MM.1S (cell line): ENCODE data around the gene STK32B.

ENCODE experiments used
- DNase-seq: peaks from one replicate; pipeline ENCODE4 v3.0.0-alpha.2; 2015
- H2AFZ ChIP-seq: fragments of 300-600 bp; sonication (generic); 2 replicates; pipeline ENCODE4 v1.6.0; 2016; ENCODE audit warnings: antibody characterized with exemption, low read length
- H3F3A ChIP-seq: fragments of 300-600 bp; sonication (generic); 2 replicates; pipeline ENCODE4 v1.6.1; 2016; ENCODE audit warnings: mild to moderate bottlenecking, antibody characterized with exemption, low read length, moderate library complexity, mixed read lengths; ENCODE audit not compliant: insufficient read depth
- H3K27ac ChIP-seq: fragments of 300-600 bp; sonication (generic); 2 replicates; pipeline ENCODE4 v1.5.1; 2016; ENCODE audit warnings: mild to moderate bottlenecking, low read length
- H3K27me3 ChIP-seq: fragments of 300-600 bp; sonication (generic); replicated peaks from 2 replicates; pipeline ENCODE4 v1.6.0; 2016; ENCODE audit warnings: low read length; ENCODE audit not compliant: insufficient read depth
- H3K36me3 ChIP-seq: fragments of 300-600 bp; sonication (generic); replicated peaks from 2 replicates; pipeline ENCODE4 v1.6.1; 2016; ENCODE audit warnings: mild to moderate bottlenecking, low read length, mixed read lengths; ENCODE audit not compliant: insufficient read depth
- H3K4me1 ChIP-seq: fragments of 300-600 bp; sonication (generic); 2 replicates; pipeline ENCODE4 v1.6.1; 2016; ENCODE audit warnings: low read length, mixed read lengths
- H3K4me2 ChIP-seq: fragments of 300-600 bp; sonication (generic); 2 replicates; pipeline ENCODE4 v1.6.0; 2016; ENCODE audit warnings: low read depth, low read length
- H3K4me3 ChIP-seq: fragments of 300-600 bp; sonication (generic); 2 replicates; pipeline ENCODE4 v1.5.1; 2016; ENCODE audit warnings: low read length, mixed read lengths
- H3K79me2 ChIP-seq: fragments of 300-600 bp; sonication (generic); 2 replicates; pipeline ENCODE4 v1.6.1; 2016; ENCODE audit warnings: mixed run types, low read length, mixed read lengths
- H3K9ac ChIP-seq: fragments of 300-600 bp; sonication (generic); 2 replicates; pipeline ENCODE4 v1.6.1; 2016; ENCODE audit warnings: low read length, mixed read lengths
- H3K9me2 ChIP-seq: fragments of 300-600 bp; sonication (generic); replicated peaks from 2 replicates; pipeline ENCODE4 v1.6.1; 2016; ENCODE audit warnings: mild to moderate bottlenecking, low read length, mixed read lengths; ENCODE audit not compliant: insufficient read depth
- H3K9me3 ChIP-seq: fragments of 300-600 bp; sonication (generic); replicated peaks from 2 replicates; pipeline ENCODE4 v1.6.1; 2016; ENCODE audit warnings: mild to moderate bottlenecking, low read length, mixed read lengths; ENCODE audit not compliant: insufficient read depth
- H4K20me1 ChIP-seq: fragments of 300-600 bp; sonication (generic); 2 replicates; pipeline ENCODE4 v1.6.1; 2016; ENCODE audit warnings: mild to moderate bottlenecking, low read length, moderate library complexity, mixed read lengths; ENCODE audit not compliant: insufficient read depth
- EZH2 ChIP-seq: fragments of 300-600 bp; sonication (generic); optimal IDR thresholded peaks from 2 replicates; pipeline ENCODE3; 2017; ENCODE audit warnings: low read depth, mild to moderate bottlenecking, antibody characterized with exemption, low read length, mixed read lengths
- EZH2phosphoT487 ChIP-seq: fragments of 300-600 bp; sonication (generic); IDR thresholded peaks from 2 replicates; pipeline ENCODE4 v1.6.1; 2018; ENCODE audit warnings: antibody characterized with exemption, low read length
- TF ChIP-seq, protein P1 (sequence below): fragments of 300-600 bp; sonication (generic); IDR thresholded peaks from 2 replicates; pipeline ENCODE4 v1.5.1; 2016; ENCODE audit warnings: antibody characterized with exemption, low read length, mixed read lengths

Gene STK32B

DNA sequence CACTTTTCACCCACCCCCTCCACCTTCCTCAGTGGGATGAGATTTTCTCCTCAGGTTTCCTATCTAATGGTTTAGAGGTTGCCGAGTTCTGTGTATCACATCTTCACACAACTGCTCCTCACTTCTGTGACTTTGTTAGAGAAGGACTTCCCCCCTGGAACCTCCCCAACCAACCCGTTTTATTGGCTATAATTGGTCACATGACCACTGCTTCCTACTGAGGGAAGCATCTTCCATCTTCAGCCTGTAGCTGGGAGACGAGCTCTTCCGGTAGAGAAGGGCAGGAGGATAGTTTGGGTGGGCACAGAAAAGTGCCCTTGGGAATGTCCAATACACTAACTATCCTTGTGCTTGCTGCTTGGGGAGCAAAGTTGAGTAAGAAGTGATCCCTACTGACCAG is 90.5 kb downstream of the STK32B start:
- Histone ChIP-seq H4K20me1 (no peaks in the 10 kb centered on the region), H3K9me2 (no peaks in the 10 kb centered on the region), H3F3A (no peaks in the 10 kb centered on the region), H2AFZ (no peak overlapping the region), H3K4me3 (no peak overlapping the region), H3K36me3 (no peaks in the 10 kb centered on the region), H3K9me3 (no peaks in the 10 kb centered on the region), H3K4me2 (no peak overlapping the region), H3K4me1 (no peaks in the 10 kb centered on the region), H3K9ac (no peak overlapping the region), H3K79me2 (no peaks in the 10 kb centered on the region), H3K27me3 (no peaks in the 10 kb centered on the region), H3K27ac (no peak overlapping the region)
- no peak for DNase-seq
- TF ChIP-seq EZH2phosphoT487 (no peak), EZH2 (no peak)
- TF ChIP-seq, protein P1, sequence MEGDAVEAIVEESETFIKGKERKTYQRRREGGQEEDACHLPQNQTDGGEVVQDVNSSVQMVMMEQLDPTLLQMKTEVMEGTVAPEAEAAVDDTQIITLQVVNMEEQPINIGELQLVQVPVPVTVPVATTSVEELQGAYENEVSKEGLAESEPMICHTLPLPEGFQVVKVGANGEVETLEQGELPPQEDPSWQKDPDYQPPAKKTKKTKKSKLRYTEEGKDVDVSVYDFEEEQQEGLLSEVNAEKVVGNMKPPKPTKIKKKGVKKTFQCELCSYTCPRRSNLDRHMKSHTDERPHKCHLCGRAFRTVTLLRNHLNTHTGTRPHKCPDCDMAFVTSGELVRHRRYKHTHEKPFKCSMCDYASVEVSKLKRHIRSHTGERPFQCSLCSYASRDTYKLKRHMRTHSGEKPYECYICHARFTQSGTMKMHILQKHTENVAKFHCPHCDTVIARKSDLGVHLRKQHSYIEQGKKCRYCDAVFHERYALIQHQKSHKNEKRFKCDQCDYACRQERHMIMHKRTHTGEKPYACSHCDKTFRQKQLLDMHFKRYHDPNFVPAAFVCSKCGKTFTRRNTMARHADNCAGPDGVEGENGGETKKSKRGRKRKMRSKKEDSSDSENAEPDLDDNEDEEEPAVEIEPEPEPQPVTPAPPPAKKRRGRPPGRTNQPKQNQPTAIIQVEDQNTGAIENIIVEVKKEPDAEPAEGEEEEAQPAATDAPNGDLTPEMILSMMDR = no peak

DNA sequence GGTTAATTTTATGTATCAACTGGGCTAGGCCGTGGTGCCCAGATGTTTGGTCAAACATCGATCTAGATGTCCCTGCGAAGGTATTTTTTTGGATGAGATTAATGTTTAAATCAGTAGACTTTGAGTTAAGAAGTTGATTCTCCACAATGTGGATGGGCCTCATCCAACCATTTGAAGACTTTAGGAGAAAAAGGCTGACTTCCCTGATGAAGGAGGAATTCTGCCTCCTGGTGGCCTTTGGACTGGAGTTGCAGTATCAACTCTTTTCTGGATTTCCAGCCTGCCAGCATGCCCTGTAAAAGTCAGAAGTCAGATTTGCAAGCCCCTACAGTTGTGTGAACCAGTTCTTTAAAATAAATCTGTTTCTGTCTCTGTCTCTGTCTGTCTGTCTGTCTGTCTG is 91.4 kb downstream of the STK32B start:
- H2AFZ ChIP-seq = no peak overlapping the region
- no peak overlapping the region for H3K27ac ChIP-seq
- no peaks in the 10 kb centered on the region for H3F3A ChIP-seq
- no peaks in the 10 kb centered on the region for H3K4me1 ChIP-seq
- H3K4me2 ChIP-seq = no peak overlapping the region
- no peaks in the 10 kb centered on the region for H3K79me2 ChIP-seq
- no peaks in the 10 kb centered on the region for H3K9me3 ChIP-seq
- H3K9me2 ChIP-seq = no peaks in the 10 kb centered on the region
- H3K9ac ChIP-seq = no peak overlapping the region
- no peaks in the 10 kb centered on the region for H3K27me3 ChIP-seq
- H4K20me1 ChIP-seq = no peaks in the 10 kb centered on the region
- no peak overlapping the region for H3K4me3 ChIP-seq
- no peaks in the 10 kb centered on the region for H3K36me3 ChIP-seq
- no peak for TF ChIP-seq EZH2phosphoT487
- TF ChIP-seq EZH2 = no peak
- TF ChIP-seq, protein P1 = peak; percentile 44
- peak; percentile 24 for DNase-seq

DNA sequence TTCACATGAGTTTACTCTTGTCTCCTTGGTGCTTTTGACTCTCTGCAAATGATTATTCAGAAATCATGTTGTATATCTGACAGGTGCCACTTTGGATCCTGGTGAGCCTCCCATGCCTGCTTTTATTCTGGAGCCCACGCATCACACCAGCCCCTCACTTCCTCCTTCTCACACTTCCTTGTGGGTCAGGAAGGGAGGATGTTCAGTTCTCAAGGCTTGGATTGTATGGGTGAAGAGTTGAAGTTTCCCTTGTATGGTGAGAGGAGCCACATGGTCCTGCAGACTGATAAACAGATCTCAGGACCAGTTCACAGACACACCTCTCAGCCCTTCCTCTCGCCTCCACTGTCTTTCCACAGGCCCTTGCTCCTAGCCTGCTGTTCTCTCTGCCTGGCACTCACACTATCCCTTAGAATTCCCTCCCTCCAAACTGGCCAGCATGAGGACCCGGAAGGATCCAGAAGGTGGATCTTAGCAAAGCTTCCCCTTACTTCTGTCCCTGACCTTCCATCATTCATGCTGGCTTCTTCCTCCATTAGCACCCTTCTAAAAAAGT is 92.1 kb downstream of the STK32B start:
- no peak for TF ChIP-seq EZH2phosphoT487
- TF ChIP-seq EZH2 = no peak
- TF ChIP-seq, protein P1 = no peak
- Histone ChIP-seq H3K9me3 (no peaks in the 10 kb centered on the region), H3K4me1 (no peaks in the 10 kb centered on the region)

More for the DNA sequence above, 92.1 kb downstream of the STK32B start:
- H3K27me3 ChIP-seq = no peaks in the 10 kb centered on the region
- H3K27ac ChIP-seq = no peak overlapping the region
- H3K9ac ChIP-seq = no peak overlapping the region
- no peak for DNase-seq
- no peak overlapping the region for H2AFZ ChIP-seq
- H3K4me2 ChIP-seq = no peak overlapping the region
- no peaks in the 10 kb centered on the region for H3F3A ChIP-seq
- H3K36me3 ChIP-seq = no peaks in the 10 kb centered on the region
- no peaks in the 10 kb centered on the region for H3K9me2 ChIP-seq
- no peaks in the 10 kb centered on the region for H3K79me2 ChIP-seq
- no peaks in the 10 kb centered on the region for H4K20me1 ChIP-seq
- no peak overlapping the region for H3K4me3 ChIP-seq
